IMR-90 (cell line): ENCODE data around the gene SLC39A11. TPM values are rescaled to one million over a fixed set of nuclear protein-coding genes. Genes with fewer than 3 reads are reported as not detected.

Experiments
- ATAC-seq: fragments of 200-7000 bp; cut with Tn5 transposase; 2 replicates; pipeline ENCODE4 v1.9.1; 2020; ENCODE audit warnings: low read depth, mild to moderate bottlenecking, moderate library complexity
- BruUV-seq: library from RNA; stranded (reverse); fragments of 400-500 nt; replicated peaks from 2 replicates; lab custom pipeline; 2021; lab: Mats Ljungman, UMichigan
- CTCF ChIA-PET: fragments of 300-600 bp; formaldehyde crosslinking; extraction: SDS; loops from one replicate; lab custom pipeline; 2021; ENCODE audit warnings: antibody characterized with exemption; lab: Yijun Ruan, JAX
- POLR2A ChIA-PET: fragments of 300-600 bp; sonication (Branson Sonifier 250); formaldehyde crosslinking; loops from one replicate; lab custom pipeline; 2022; ENCODE audit warnings: antibody characterized with exemption; ENCODE audit not compliant: unreplicated experiment; lab: Charles Lee
- DNase-seq: peaks from one replicate; pipeline ENCODE4 v3.0.0; 2013
- H2AFZ ChIP-seq: replicated peaks from 2 replicates; pipeline ENCODE3; 2013; ENCODE audit warnings: low read length, mild to moderate bottlenecking; ENCODE audit not compliant: poor library complexity
- H2AK5ac ChIP-seq: 2 replicates; pipeline ENCODE4 v1.6.1; 2013; ENCODE audit warnings: low read depth, low read length, inconsistent platforms
- H2AK9ac ChIP-seq: replicated peaks from 2 replicates; pipeline ENCODE3; 2013; ENCODE audit warnings: mild to moderate bottlenecking, low read depth, low read length, moderate library complexity; ENCODE audit not compliant: poor library complexity
- H2BK120ac ChIP-seq: 2 replicates; pipeline ENCODE4 v1.6.1; 2013; ENCODE audit warnings: low read depth, low read length, inconsistent platforms
- H2BK15ac ChIP-seq: 3 replicates; pipeline ENCODE4 v1.6.1; 2013; ENCODE audit warnings: low read depth, low read length, inconsistent platforms
- H2BK20ac ChIP-seq: 2 replicates; pipeline ENCODE4 v1.6.1; 2013; ENCODE audit warnings: low read depth, mild to moderate bottlenecking, inconsistent platforms, low read length, moderate library complexity
- H2BK5ac ChIP-seq: 2 replicates; pipeline ENCODE4 v1.6.1; 2013; ENCODE audit warnings: mild to moderate bottlenecking, low read depth, low read length, inconsistent platforms; ENCODE audit not compliant: poor library complexity, severe bottlenecking
- H3K14ac ChIP-seq: replicated peaks from 2 replicates; pipeline ENCODE4 v1.6.1; 2013; ENCODE audit warnings: low read depth, low read length, inconsistent platforms
- H3K18ac ChIP-seq: 2 replicates; pipeline ENCODE4 v1.6.1; 2013; ENCODE audit warnings: low read depth, low read length, control low read depth
- H3K23ac ChIP-seq: 2 replicates; pipeline ENCODE4 v1.6.1; 2013; ENCODE audit warnings: low read depth, low read length, inconsistent platforms
- H3K27ac ChIP-seq: 2 replicates; pipeline ENCODE4 v1.5.1; 2013; ENCODE audit warnings: mild to moderate bottlenecking, control low read depth, low read length; ENCODE audit not compliant: insufficient read depth
- H3K27me3 ChIP-seq: 2 replicates; pipeline ENCODE4 v1.6.1; 2013; ENCODE audit warnings: low read length; ENCODE audit not compliant: control insufficient read depth, insufficient read depth
- H3K36me3 ChIP-seq: 2 replicates; pipeline ENCODE4 v1.6.1; 2013; ENCODE audit warnings: low read length, mixed read lengths; ENCODE audit not compliant: control insufficient read depth, insufficient read depth
- H3K4ac ChIP-seq: 2 replicates; pipeline ENCODE4 v1.6.1; 2013; ENCODE audit warnings: low read depth, low read length, inconsistent platforms
- H3K4me1 ChIP-seq: 2 replicates; pipeline ENCODE4 v1.6.1; 2013; ENCODE audit warnings: low read length, mixed read lengths; ENCODE audit not compliant: control insufficient read depth, insufficient read depth
- H3K4me2 ChIP-seq: 2 replicates; pipeline ENCODE4 v1.6.1; 2013; ENCODE audit warnings: low read depth, mild to moderate bottlenecking, control low read depth, low read length, moderate library complexity
- H3K4me3 ChIP-seq: 2 replicates; pipeline ENCODE4 v1.5.1; 2013; ENCODE audit warnings: low read depth, mild to moderate bottlenecking, control low read depth, low read length, moderate library complexity; ENCODE audit not compliant: insufficient read depth
- H3K56ac ChIP-seq: 2 replicates; pipeline ENCODE4 v1.6.1; 2013; ENCODE audit warnings: low read length, inconsistent platforms; ENCODE audit not compliant: insufficient read depth; ENCODE audit errors: extremely low read depth
- H3K79me1 ChIP-seq, 2 experiments: 2 replicates each; pipeline ENCODE4 v1.6.1; 2013; ENCODE audit warnings: low read length in 2 of 2, inconsistent platforms in 1 of 2, low read depth in 1 of 2
- H3K9ac ChIP-seq: 2 replicates; pipeline ENCODE4 v1.6.1; 2013; ENCODE audit warnings: low read depth, low read length, control low read depth
- H3K9me1 ChIP-seq: 2 replicates; pipeline ENCODE4 v1.6.1; 2013; ENCODE audit warnings: low read length, inconsistent platforms; ENCODE audit not compliant: insufficient read depth
- H3K9me3 ChIP-seq: 2 replicates; pipeline ENCODE4 v1.6.1; 2013; ENCODE audit warnings: low read length; ENCODE audit not compliant: control insufficient read depth, insufficient read depth
- H4K20me1 ChIP-seq: 2 replicates; pipeline ENCODE4 v1.6.1; 2013; ENCODE audit warnings: low read length, inconsistent platforms; ENCODE audit not compliant: insufficient read depth
- H4K5ac ChIP-seq: 2 replicates; pipeline ENCODE4 v1.6.1; 2013; ENCODE audit warnings: mild to moderate bottlenecking, low read depth, low read length, control low read depth
- H4K8ac ChIP-seq, 2 experiments: 2 replicates each; pipeline ENCODE4 v1.6.1; 2013; ENCODE audit warnings: low read depth in 2 of 2, low read length in 2 of 2, control low read depth in 1 of 2, inconsistent platforms in 1 of 2
- H4K91ac ChIP-seq: 2 replicates; pipeline ENCODE4 v1.6.1; 2013; ENCODE audit warnings: low read depth, low read length, inconsistent platforms; ENCODE audit not compliant: insufficient read depth
- CEBPB ChIP-seq: IDR thresholded peaks from 2 replicates; pipeline ENCODE4 v1.6.1; 2012; ENCODE audit warnings: low read depth, low read length, improper control_type of control experiment
- FOS ChIP-seq: fragments of 150-350 bp; IDR thresholded peaks from 2 replicates; pipeline ENCODE4 v1.6.1; 2016; ENCODE audit warnings: low read depth, low read length
- MAFK ChIP-seq: IDR thresholded peaks from 2 replicates; pipeline ENCODE4 v1.6.1; 2012; ENCODE audit warnings: low read depth, low read length, improper control_type of control experiment
- NFE2L2 ChIP-seq: fragments of 150-350 bp; IDR thresholded peaks from 2 replicates; pipeline ENCODE4 v1.6.1; 2016; ENCODE audit warnings: low read depth, mild to moderate bottlenecking, low read length
- RFX5 ChIP-seq: IDR thresholded peaks from 2 replicates; pipeline ENCODE4 v1.8.0; 2012; ENCODE audit warnings: low read depth, mild to moderate bottlenecking, low read length, moderate library complexity
- WGBS, 2 experiments: methylation state at CpG; one replicate each; pipeline versions ENCODE4 v1.1.5 to v1.1.7; 2013; ENCODE audit warnings: missing lambda C conversion rate in 2 of 2; ENCODE audit not compliant: insufficient read length in 1 of 2; ENCODE audit errors: extremely low coverage in 2 of 2; 5-methylcytosine and 5-hydroxymethylcytosine counted together
- dilution Hi-C: fragments of 300-500 bp; cut with HindIII; formaldehyde crosslinking; loops from one replicate; pipeline ENCODE4 v1.14.3; 2018; ENCODE audit warnings: low sequenced_read_pairs; ENCODE audit not compliant: unreplicated experiment
- in situ Hi-C: fragments of 300-500 bp; cut with MboI; formaldehyde crosslinking; loops from 3 replicates; pipeline ENCODE4 v1.14.3; 2019; ENCODE audit warnings: low sequenced_read_pairs, inconsistent platforms, mixed read lengths
- intact Hi-C: fragments of 100-400 bp; cut with micrococcal nuclease; formaldehyde crosslinking; loops from 2 replicates; pipeline ENCODE4 v1.10.0; 2022
- polyA plus RNA-seq, 3 experiments: library from polyadenylated mRNA; depleted of rRNA; stranded (reverse); fragments of >200 nt; gene quantifications; 2 replicates each; pipeline ENCODE4 v1.2.3, GENCODE V29; 2012; ENCODE audit warnings: low replicate concordance in 1 of 3
- total RNA-seq: library from RNA; depleted of rRNA; stranded (reverse); fragments of >200 nt; gene quantifications from 2 replicates; pipeline ENCODE4 v1.2.3, GENCODE V29; 2012
- TF ChIP-seq, protein P1 (sequence below): conservative IDR thresholded peaks from 2 replicates; pipeline ENCODE4 v1.5.1; 2012; ENCODE audit warnings: mild to moderate bottlenecking, low read depth, low read length, improper control_type of control experiment

Gene SLC39A11
- total and polyA plus RNA-seq, 2 of the 4 experiments (the other 2 are of a cell fraction) = 8.8 to 14.3 TPM

DNA sequence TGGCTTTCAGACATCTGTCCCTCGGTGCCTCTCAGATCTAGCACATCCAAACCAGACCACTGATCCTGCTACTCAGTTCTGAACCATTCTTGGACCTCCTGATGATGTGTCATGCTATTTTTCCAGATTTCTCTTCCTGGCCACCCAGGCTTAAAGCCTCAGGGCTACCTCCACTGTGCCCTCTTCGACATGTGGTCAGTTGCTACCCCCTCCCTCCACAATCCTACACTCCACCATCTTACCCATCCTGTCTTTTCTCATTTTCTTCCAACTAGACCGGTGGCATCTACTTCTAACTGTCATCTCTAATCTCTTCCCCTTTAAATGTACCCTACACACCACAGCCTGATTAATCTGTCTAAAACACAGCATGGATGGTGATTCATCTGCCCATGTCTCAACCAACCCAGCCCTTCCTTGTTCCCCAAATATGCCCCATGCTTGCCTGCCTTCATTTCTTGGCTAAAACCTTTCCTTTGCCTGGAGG lies 478.6 kb downstream of the SLC39A11 start:
- Histone ChIP-seq H2BK15ac (peak overlapping the region; percentile 24; the same call in 1 of the 3 replicates), H3K14ac (peak overlapping the region; percentile 61; the same call in 1 of the 2 replicates), H3K18ac (peak overlapping the region; percentile 50), H3K9me3 (no peaks in the 10 kb centered on the region), H3K27ac (no peak overlapping the region), H2AFZ (peak overlapping the region; percentile 34), H4K8ac (peak overlapping the region in 1 of 2 experiments; percentile 56; a peak in 1 of 4 replicates), H3K79me1 (no peaks in the 10 kb centered on the region), H3K36me3 (no peaks in the 10 kb centered on the region), H4K91ac (peak overlapping the region; percentile 48), H3K9me1 (peaks cover 13% of the 10 kb centered on the region; the same call in 1 of the 2 replicates), H3K4ac (peak overlapping the region; percentile 59), H2AK5ac (0 out of 2 replicates have a peak overlapping the region, but pooled peaks have one; percentile 20), H4K5ac (no peak overlapping the region), H2AK9ac (no peak overlapping the region), H3K56ac (no peak overlapping the region), H2BK20ac (peak overlapping the region; percentile 60), H4K20me1 (no peaks in the 10 kb centered on the region), H3K4me3 (no peak overlapping the region), H2BK120ac (peak overlapping the region; percentile 63), H2BK5ac (no peak overlapping the region), H3K9ac (no peak overlapping the region), H3K4me1 (peaks cover 12% of the 10 kb centered on the region), H3K4me2 (no peak overlapping the region), H3K27me3 (peaks cover 10% of the 10 kb centered on the region), H3K23ac (0 out of 2 replicates have a peak overlapping the region, but pooled peaks have one; percentile 17)
- DNase-seq = peak; percentile 43
- dilution Hi-C loops = no loop called here
- BruUV-seq = no TSS peak
- ChIA-PET CTCF (no interaction called here), POLR2A (no interaction called here)
- TF ChIP-seq RFX5 (no peak), FOS (0 out of 2 replicates have a peak, but pooled peaks have one; percentile 15), CEBPB (no peak), NFE2L2 (no peak), MAFK (no peak)
- TF ChIP-seq, protein P1, sequence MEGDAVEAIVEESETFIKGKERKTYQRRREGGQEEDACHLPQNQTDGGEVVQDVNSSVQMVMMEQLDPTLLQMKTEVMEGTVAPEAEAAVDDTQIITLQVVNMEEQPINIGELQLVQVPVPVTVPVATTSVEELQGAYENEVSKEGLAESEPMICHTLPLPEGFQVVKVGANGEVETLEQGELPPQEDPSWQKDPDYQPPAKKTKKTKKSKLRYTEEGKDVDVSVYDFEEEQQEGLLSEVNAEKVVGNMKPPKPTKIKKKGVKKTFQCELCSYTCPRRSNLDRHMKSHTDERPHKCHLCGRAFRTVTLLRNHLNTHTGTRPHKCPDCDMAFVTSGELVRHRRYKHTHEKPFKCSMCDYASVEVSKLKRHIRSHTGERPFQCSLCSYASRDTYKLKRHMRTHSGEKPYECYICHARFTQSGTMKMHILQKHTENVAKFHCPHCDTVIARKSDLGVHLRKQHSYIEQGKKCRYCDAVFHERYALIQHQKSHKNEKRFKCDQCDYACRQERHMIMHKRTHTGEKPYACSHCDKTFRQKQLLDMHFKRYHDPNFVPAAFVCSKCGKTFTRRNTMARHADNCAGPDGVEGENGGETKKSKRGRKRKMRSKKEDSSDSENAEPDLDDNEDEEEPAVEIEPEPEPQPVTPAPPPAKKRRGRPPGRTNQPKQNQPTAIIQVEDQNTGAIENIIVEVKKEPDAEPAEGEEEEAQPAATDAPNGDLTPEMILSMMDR = no peak
- WGBS, 2 experiments = 66% methylated on average over 3 of the region's 3 CpGs; no CpG with 5 or more reads in 1 of the 2 experiments
- intact Hi-C loops = no loop called here
- in situ Hi-C loops = no loop called here
- peak; percentile 63 for ATAC-seq
